Stimulated activated CD4-positive, alpha-beta T cell treated with anti-CD3 and anti-CD28 coated beads, TNF-alpha, amount 100 ng/mL, for 1 hour (primary cell): ENCODE data around the gene TNIK.
"Not testable (repeated sequence)": the region's sequence is repeated elsewhere in the genome, so short reads cannot be mapped to it uniquely, and the experiment has no call there.

Source experiments
- DNase-seq, 3 donors: peaks; one replicate each; pipeline ENCODE4 v3.0.0-alpha.2; 2020; ENCODE audit warnings: low read depth in 3 of 3, low spot score in 1 of 3

TNIK gene

GRCh38 chr3:171145798-171146197 lies 314.4 kb downstream of the TNIK start:
- no peak for DNase-seq

GRCh38 chr3:171142985-171143384 lies 317.2 kb downstream of the TNIK start:
- DNase-seq = no peak

GRCh38 chr3:171140246-171140645 lies 320.0 kb downstream of the TNIK start:
- no peak for DNase-seq

- DNase-seq = no peak
Observed at GRCh38 chr3:171138027-171138426, 322.2 kb downstream of the TNIK start.

- no peak for DNase-seq
Observed at GRCh38 chr3:171135549-171135948, 324.7 kb downstream of the TNIK start.

- no peak for DNase-seq
Observed at GRCh38 chr3:171133796-171134569, 326.2 kb downstream of the TNIK start.

- no peak for DNase-seq
Observed at GRCh38 chr3:171133337-171133736, 326.9 kb downstream of the TNIK start.

- no peak for DNase-seq
Observed at GRCh38 chr3:171132873-171133272, 327.3 kb downstream of the TNIK start.

GRCh38 chr3:171129827-171130226 lies 330.4 kb downstream of the TNIK start:
- no peak for DNase-seq

GRCh38 chr3:171127611-171128010 lies 332.6 kb downstream of the TNIK start:
- no peak for DNase-seq

GRCh38 chr3:171126478-171127209 lies 333.6 kb downstream of the TNIK start:
- DNase-seq = no peak

- DNase-seq = no peak
Observed at GRCh38 chr3:171125010-171125409, 335.2 kb downstream of the TNIK start.

- no peak for DNase-seq
Observed at GRCh38 chr3:171123915-171124314, 336.3 kb downstream of the TNIK start.

- DNase-seq = no peak
Observed at GRCh38 chr3:171122861-171123260, 337.3 kb downstream of the TNIK start.

GRCh38 chr3:171122240-171122639 lies 338.0 kb downstream of the TNIK start:
- DNase-seq = no peak

- no peak for DNase-seq
Observed at GRCh38 chr3:171121801-171122200, 338.4 kb downstream of the TNIK start.

- DNase-seq = not testable (repeated sequence)
Observed at GRCh38 chr3:171119402-171119801, 340.8 kb downstream of the TNIK start.

- DNase-seq = not testable (repeated sequence)
Observed at GRCh38 chr3:171118993-171119392, 341.2 kb downstream of the TNIK start.

GRCh38 chr3:171116824-171117395 lies 343.3 kb downstream of the TNIK start:
- no peak for DNase-seq

GRCh38 chr3:171116365-171116764 lies 343.8 kb downstream of the TNIK start:
- DNase-seq = no peak

GRCh38 chr3:171115667-171116066 lies 344.5 kb downstream of the TNIK start:
- no peak for DNase-seq

- no peak for DNase-seq
Observed at GRCh38 chr3:171113716-171114115, 346.5 kb downstream of the TNIK start.
